Frontal cortex (tissue), 4 donors: Measurements from ENCODE around the gene TPST2. TPM values are rescaled to one million over a fixed set of nuclear protein-coding genes. Genes with fewer than 3 reads are reported as not detected.

Source experiments
- DNase-seq, 2 donors: peaks; one replicate each; pipeline ENCODE4 v3.0.0; 2012; ENCODE audit warnings: low spot score in 2 of 2
- FAIRE-seq: peaks from 2 replicates; lab custom pipeline; 2012; peaks lifted over from hg19 to GRCh38; lab: Jason Lieb, UNC
- small RNA-seq: library from RNA; depleted of rRNA; stranded (forward); fragments of <200 nt; gene quantifications from one replicate; pipeline ENCODE3, GENCODE V24; 2014
- total RNA-seq: library from RNA; depleted of rRNA; stranded (reverse); fragments of >200 nt; gene quantifications from one replicate; pipeline ENCODE4 v1.2.3, GENCODE V29; 2014
- donor health status: control.
- donor health status: control.
- donor health status: control.

The TPST2 gene
- total RNA-seq, 1 donor from 2014 or later: 6.1 TPM

- FAIRE-seq (no peak), DNase-seq (no peak)
These were observed 108.7 kb downstream of the TPST2 start for GRCh38 chr22:26481112-26481693.

DNA sequence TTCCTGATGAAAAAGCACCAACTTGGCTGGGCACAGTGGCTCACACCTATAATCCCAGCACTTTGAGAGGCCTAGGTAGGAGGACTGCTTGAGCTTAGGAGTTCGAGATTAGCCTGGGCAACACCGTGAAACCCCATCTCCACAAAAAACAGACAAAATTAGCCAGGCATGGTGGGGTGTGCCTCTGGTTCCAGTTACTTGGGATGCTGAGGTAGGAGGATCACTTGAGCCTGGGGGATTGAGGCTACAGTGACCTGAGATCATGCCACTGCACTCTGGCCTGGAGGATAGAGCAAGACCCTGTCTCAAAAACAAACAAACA lies 109.4 kb downstream of the TPST2 start:
- no peak for FAIRE-seq

DNA sequence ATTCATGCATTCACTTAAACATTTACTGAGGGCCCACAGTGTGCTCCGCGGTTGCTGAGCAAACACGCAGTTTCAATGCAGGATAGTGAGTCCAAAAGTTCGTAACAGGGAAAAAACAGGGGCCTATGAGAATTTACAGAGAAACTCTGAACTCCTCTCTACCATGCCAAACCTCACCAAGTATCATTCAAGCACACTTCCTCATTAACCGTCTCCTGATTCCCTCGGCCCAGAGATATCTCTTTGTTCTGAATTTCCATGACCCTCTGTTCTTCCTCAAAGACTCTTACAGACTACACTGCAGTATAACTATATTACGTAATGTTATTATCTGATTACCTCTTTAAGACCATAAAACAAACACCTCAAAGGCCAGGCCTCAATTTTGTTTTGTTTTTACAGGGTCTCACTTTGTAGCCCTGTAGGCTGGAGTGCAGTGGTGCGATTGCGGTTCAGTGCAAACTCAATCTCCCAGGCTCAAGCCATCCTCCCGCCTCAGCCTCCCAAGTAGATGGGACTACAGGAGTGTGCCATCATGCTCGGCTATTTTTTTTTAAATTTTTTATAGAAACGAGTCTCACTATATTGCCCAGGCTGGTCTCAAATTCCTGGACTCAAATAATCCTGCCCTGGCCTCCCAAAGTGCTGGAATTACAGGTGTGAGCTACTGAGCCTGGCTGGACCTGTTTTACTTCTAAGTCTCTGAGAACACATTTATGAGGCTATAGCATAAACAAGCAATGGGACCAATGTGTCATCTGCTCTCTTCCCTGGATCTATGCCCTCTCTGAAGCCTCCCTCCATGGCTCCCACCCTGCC lies 109.9 kb downstream of the TPST2 start:
- FAIRE-seq: no peak
- DNase-seq: no peak

More for the DNA sequence above, 109.4 kb downstream of the TPST2 start:
- DNase-seq: no peak

DNA sequence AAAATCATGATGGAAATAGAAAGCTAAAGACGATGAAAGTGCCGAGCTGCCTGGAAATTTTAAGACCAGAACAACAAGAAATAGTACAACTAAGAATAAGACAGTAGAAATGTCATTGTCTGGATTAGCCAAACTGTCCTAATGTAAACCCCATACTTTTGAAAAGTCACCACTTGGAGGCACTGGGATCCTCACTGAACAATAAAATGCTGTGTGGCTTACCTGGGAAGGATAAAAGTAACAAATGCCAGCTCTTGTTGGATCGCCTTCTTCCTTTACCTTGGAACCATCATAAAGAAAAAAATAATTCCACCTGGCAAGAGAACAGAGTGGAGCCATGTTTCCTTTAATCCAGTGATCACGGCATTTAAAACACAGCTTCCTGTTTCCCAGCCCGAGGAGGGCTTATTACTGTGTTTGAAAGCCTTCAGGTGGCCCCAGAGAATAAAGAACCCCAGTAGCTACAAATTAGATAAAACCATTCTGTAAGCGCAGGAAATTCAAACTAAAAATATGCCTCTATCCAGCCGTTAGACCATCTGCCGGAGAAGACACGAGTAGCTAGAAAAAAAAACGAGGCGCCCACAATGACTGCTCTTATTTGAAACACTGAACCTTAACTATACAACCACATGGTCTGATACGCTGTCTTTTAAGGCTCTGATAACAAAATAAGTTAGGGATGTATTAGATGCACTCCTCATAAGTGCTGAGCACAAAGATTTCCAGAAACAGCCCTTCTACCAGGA lies 110.7 kb downstream of the TPST2 start:
- FAIRE-seq (no peak), DNase-seq (no peak)

GRCh38 chr22:26477341-26477731 lies 112.6 kb downstream of the TPST2 start:
- no peak for DNase-seq
- FAIRE-seq: no peak

GRCh38 chr22:26476705-26477340 lies 113.1 kb downstream of the TPST2 start:
- DNase-seq: no peak
- no peak for FAIRE-seq

GRCh38 chr22:26474682-26475081 lies 115.2 kb downstream of the TPST2 start:
- FAIRE-seq (no peak), DNase-seq (no peak)

Small RNA genes lying within 50 kb of the gene (small RNA-seq; reads per million reads assigned to genes)
- 0.15 reads per million for gene MIR548J

Other genes starting within 250 kb of the TPST2 start
- gene ASPHD2, start 160.9 kb downstream of the TPST2 start, total RNA-seq: 14.3 TPM
- 28.1 TPM for gene HPS4, start 106.3 kb downstream of the TPST2 start, total RNA-seq
- 13.5 TPM for gene SRRD, start 106.3 kb downstream of the TPST2 start, total RNA-seq
- gene TFIP11, start 77.7 kb downstream of the TPST2 start, total RNA-seq: 45.7 TPM
- gene CRYBB1, start 27.9 kb upstream of the TPST2 start, total RNA-seq: 2.0 TPM
- gene CRYBA4, start 31.8 kb upstream of the TPST2 start, total RNA-seq: not detected
- 110 TPM for gene MIAT, start 67.5 kb upstream of the TPST2 start, total RNA-seq